ENCODE measurements around the gene ZNF488.

The ZNF488 gene

GRCh38 chr10:47381427-47382379 is 2.4 kb downstream of the ZNF488 start:
- DNase-seq (ENCODE audit: low read depth) = no peak

- no peak for DNase-seq (ENCODE audit: low read depth)
Measured at GRCh38 chr10:47381103-47381395, 3.0 kb downstream of the ZNF488 start.

- DNase-seq (ENCODE audit: low read depth) = no peak
Measured at GRCh38 chr10:47380341-47381102, 3.6 kb downstream of the ZNF488 start.

GRCh38 chr10:47379901-47380300 is 4.2 kb downstream of the ZNF488 start:
- DNase-seq (ENCODE audit: low read depth) = no peak

- no peak for DNase-seq (ENCODE audit: low read depth)
Measured at GRCh38 chr10:47379445-47379785, 4.7 kb downstream of the ZNF488 start.

- no peak for DNase-seq (ENCODE audit: low read depth)
Measured at GRCh38 chr10:47378606-47379444, 5.3 kb downstream of the ZNF488 start.

- no peak for DNase-seq (ENCODE audit: low read depth)
Measured at GRCh38 chr10:47378183-47378510, 5.9 kb downstream of the ZNF488 start.

- DNase-seq (ENCODE audit: low read depth) = no peak
Measured at GRCh38 chr10:47376522-47377220, 7.4 kb downstream of the ZNF488 start.

- DNase-seq (ENCODE audit: low read depth) = no peak
Measured at GRCh38 chr10:47374611-47375536, 9.2 kb downstream of the ZNF488 start.

- no peak for DNase-seq (ENCODE audit: low read depth)
Measured at GRCh38 chr10:47372726-47373125, 11.4 kb downstream of the ZNF488 start.

- no peak for DNase-seq (ENCODE audit: low read depth)
Measured at GRCh38 chr10:47371629-47372485, 12.2 kb downstream of the ZNF488 start.

GRCh38 chr10:47370878-47371277 is 13.2 kb downstream of the ZNF488 start:
- no peak for DNase-seq (ENCODE audit: low read depth)

- DNase-seq (ENCODE audit: low read depth) = no peak
Measured at GRCh38 chr10:47370015-47370767, 13.9 kb downstream of the ZNF488 start.

- DNase-seq (ENCODE audit: low read depth) = no peak
Measured at GRCh38 chr10:47369251-47369894, 14.7 kb downstream of the ZNF488 start.

- DNase-seq (ENCODE audit: low read depth) = no peak
Measured at GRCh38 chr10:47368431-47369180, 15.5 kb downstream of the ZNF488 start.

- no peak for DNase-seq (ENCODE audit: low read depth)
Measured at GRCh38 chr10:47367646-47368045, 16.4 kb downstream of the ZNF488 start.

GRCh38 chr10:47366731-47367460 is 17.2 kb downstream of the ZNF488 start:
- no peak for DNase-seq (ENCODE audit: low read depth)
